Chondrocyte (in vitro differentiated cells): ENCODE measurements around the gene MPC2. TPM values are rescaled to one million over a fixed set of nuclear protein-coding genes. Genes with fewer than 3 reads are reported as not detected.
A peak's percentile ranks its signal among the peaks of the same experiment; 100 is the strongest.
"Not testable (repeated sequence)": the region's sequence is repeated elsewhere in the genome, so short reads cannot be mapped to it uniquely, and the experiment has no call there.

Source experiments
- DNase-seq: peaks from one replicate; pipeline ENCODE4 v3.0.0; 2021; ENCODE audit warnings: mixed read lengths, low spot score
- H3K27ac Mint-ChIP-seq: one replicate; pipeline ENCODE4 v1.8.0; 2021; ENCODE audit warnings: mild to moderate bottlenecking, moderate library complexity, mixed read lengths; ENCODE audit not compliant: unreplicated experiment
- H3K27me3 Mint-ChIP-seq: 2 replicates; pipeline ENCODE4 v1.8.0; 2021; ENCODE audit warnings: low read depth, mixed read lengths
- H3K36me3 Mint-ChIP-seq: 2 replicates; pipeline ENCODE4 v1.8.0; 2021; ENCODE audit warnings: low read depth, mixed read lengths
- H3K4me1 Mint-ChIP-seq: 2 replicates; pipeline ENCODE4 v1.8.0; 2021; ENCODE audit warnings: low read depth, mild to moderate bottlenecking, mixed read lengths
- H3K4me3 Mint-ChIP-seq: one replicate; pipeline ENCODE4 v1.8.0; 2021; ENCODE audit warnings: mild to moderate bottlenecking, moderate library complexity, mixed read lengths; ENCODE audit not compliant: unreplicated experiment
- H3K9me3 Mint-ChIP-seq: 2 replicates; pipeline ENCODE4 v1.8.0; 2021; ENCODE audit warnings: low read depth, mixed read lengths
- total RNA-seq: library from RNA; stranded (reverse); gene quantifications from 3 replicates; pipeline ENCODE4 v1.2.1, GENCODE V29; 2021
- TF ChIP-seq, protein P1 (sequence below): fragments of 200-600 bp; sonication (generic); IDR thresholded peaks from 2 replicates; pipeline ENCODE4 v1.5.0; 2021; ENCODE audit warnings: antibody characterized with exemption, mild to moderate bottlenecking, moderate library complexity

Gene MPC2
- total RNA-seq, 1 donor from 2014 or later = 50.4 TPM

DNA sequence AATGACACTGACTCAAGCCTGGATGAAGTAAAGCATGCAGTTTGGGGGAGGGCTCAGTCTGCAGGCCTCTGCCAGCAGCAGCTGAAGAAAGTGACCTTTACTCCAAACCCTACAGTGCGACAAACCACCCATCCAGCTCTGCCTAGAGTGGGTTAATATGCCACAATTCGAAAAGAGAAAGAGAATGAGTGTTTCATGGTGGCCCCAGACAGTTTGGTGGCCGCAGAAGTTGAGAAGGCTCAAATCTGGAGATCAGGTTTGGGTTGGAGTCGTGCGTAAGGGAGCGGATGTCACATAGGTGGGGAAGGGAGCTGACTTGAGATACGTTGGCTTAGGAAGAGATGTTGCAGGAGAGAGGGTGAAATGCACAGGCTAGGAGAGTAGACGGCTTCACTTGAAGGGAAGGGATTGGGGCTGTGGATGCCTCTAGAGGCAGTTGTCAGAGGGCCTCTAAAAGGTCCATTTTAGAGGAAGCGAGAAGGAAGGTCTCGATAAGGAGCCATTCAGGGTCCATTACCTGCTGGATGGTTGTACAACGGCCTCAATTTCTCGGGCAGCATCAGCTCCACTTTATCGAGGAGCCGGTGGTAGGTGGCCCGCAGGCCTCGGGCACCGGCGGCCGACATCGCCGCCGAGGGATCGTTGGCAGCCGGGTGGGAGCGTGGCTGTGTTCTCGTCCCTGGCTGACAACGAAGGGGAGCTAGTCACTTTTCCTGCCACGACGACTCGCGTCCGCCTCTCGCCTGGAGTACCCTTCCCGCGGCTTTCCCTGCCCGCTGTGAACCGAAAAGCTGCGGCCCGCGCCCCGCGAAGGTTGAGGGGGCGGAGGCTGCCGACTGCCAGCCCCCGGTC, 1.4 kb downstream of the MPC2 start:
- peaks cover 39% of the 10 kb centered on the region for H3K4me1 Mint-ChIP-seq
- H3K27ac Mint-ChIP-seq = peak overlapping the region; percentile 100
- no peaks in the 10 kb centered on the region for H3K36me3 Mint-ChIP-seq
- no peaks in the 10 kb centered on the region for H3K27me3 Mint-ChIP-seq
- no peak for DNase-seq
- H3K4me3 Mint-ChIP-seq = peak overlapping the region; percentile 93
- H3K9me3 Mint-ChIP-seq = no peaks in the 10 kb centered on the region
- TF ChIP-seq, protein P1, sequence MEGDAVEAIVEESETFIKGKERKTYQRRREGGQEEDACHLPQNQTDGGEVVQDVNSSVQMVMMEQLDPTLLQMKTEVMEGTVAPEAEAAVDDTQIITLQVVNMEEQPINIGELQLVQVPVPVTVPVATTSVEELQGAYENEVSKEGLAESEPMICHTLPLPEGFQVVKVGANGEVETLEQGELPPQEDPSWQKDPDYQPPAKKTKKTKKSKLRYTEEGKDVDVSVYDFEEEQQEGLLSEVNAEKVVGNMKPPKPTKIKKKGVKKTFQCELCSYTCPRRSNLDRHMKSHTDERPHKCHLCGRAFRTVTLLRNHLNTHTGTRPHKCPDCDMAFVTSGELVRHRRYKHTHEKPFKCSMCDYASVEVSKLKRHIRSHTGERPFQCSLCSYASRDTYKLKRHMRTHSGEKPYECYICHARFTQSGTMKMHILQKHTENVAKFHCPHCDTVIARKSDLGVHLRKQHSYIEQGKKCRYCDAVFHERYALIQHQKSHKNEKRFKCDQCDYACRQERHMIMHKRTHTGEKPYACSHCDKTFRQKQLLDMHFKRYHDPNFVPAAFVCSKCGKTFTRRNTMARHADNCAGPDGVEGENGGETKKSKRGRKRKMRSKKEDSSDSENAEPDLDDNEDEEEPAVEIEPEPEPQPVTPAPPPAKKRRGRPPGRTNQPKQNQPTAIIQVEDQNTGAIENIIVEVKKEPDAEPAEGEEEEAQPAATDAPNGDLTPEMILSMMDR = peak; percentile 37

DNA sequence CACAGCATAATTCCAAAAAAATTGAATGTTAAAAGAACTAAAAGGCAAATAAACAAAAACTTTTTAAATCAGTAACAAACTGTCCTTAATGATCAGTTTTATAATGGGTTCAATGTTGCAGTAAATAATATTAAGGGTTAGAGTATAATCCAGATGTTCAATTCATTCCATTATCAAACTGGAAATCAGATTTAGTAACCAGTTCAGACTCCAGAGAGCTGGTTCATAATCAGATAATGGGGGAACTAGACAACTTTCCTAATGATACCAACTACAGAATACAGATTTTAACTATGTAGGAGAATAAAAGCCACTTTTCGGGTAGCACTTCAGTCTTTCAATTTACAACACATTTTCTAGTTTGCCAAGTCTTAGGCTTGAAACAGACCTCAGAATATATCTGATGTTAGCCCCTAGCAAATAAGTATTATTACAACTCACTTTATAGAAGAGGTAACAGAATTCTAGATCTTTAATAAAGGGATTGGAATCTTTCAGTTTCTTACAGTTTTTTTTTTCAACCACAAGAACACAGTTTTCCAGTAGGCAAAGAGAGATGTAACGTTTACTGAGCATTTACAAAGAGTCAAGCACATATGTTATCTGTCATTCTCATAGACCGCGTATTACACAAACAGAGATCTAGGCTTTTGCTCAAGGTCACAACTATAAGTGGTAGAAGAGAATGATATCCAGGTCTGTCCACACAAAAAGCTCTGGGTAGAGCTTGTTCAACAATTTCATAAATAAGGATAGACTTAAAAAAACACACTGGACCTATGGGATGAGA, 2.3 kb downstream of the MPC2 start:
- DNase-seq = no peak
- Mint-ChIP-seq H3K27ac (peak overlapping the region; percentile 100), H3K36me3 (no peaks in the 10 kb centered on the region), H3K9me3 (no peaks in the 10 kb centered on the region), H3K4me1 (peaks cover 39% of the 10 kb centered on the region), H3K27me3 (no peaks in the 10 kb centered on the region), H3K4me3 (peak overlapping the region; percentile 93)
- TF ChIP-seq, protein P1 = no peak

DNA sequence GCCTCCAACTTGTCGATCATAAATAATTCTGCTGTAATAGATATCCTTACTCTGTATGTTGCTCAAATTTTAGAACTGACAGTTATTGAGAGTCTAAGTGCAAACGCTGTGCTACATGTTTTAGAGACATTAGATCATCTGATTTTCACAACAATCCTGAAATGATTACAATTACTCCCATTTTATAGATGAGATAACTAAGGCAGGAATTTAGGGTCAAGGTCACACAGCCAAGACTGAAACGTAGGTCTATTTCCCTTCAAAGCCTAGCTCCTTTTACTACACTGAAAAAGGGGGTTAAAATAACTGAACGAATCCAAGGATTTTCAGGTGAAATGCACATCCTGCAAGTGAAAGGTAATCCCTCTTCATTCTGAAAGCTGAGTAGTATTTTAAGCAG, 3.1 kb downstream of the MPC2 start:
- peak overlapping the region; percentile 100 for H3K27ac Mint-ChIP-seq
- no peak overlapping the region for H3K4me3 Mint-ChIP-seq
- H3K4me1 Mint-ChIP-seq = peaks cover 37% of the 10 kb centered on the region
- no peaks in the 10 kb centered on the region for H3K9me3 Mint-ChIP-seq
- H3K36me3 Mint-ChIP-seq = no peaks in the 10 kb centered on the region
- no peaks in the 10 kb centered on the region for H3K27me3 Mint-ChIP-seq
- DNase-seq = no peak
- TF ChIP-seq, protein P1 = no peak

DNA sequence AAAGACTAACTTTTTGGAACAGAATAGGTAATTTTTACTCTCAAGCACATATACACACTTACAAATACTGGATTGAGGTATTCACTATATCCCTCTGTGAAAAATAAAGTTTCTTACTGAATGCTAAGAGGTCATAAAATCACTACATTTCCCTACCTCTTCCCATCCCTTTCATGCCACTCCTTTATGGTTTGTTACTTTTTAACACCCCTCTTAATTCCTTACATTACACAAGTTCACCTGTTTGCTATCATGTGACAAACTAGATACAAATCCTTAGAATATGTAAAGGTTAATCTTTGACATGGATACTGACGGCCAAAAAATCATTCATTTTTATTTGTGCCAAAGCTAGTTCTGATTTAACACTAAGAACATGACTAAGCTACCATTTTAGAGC, 7.1 kb downstream of the MPC2 start:
- Mint-ChIP-seq H3K36me3 (no peaks in the 10 kb centered on the region), H3K27ac (no peak overlapping the region), H3K4me1 (peaks cover 38% of the 10 kb centered on the region), H3K27me3 (no peaks in the 10 kb centered on the region), H3K4me3 (no peak overlapping the region), H3K9me3 (no peaks in the 10 kb centered on the region)
- DNase-seq = no peak
- TF ChIP-seq, protein P1 = no peak

DNA sequence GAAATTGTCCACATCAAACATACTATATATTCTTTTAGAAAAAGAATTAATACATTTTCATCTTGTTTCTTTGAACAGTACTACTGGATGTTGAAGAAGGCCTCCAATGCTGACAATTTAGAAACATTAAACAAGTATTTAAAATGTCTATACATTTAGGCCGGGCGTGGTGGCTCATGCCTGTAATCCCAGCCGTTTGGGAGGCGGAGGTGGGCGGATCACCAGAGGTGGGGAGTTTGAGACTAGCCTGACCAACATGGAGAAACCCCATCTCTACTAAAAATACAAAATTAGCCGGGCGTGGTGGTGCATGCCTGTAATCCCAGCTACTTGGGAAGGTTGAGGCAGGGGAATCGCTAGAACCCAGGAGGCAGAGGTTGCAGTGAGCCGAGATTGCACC, 8.0 kb downstream of the MPC2 start:
- not testable (repeated sequence) for H3K36me3 Mint-ChIP-seq, H3K27me3 Mint-ChIP-seq, H3K4me3 Mint-ChIP-seq, H3K27ac Mint-ChIP-seq, H3K9me3 Mint-ChIP-seq, DNase-seq
- peaks cover 30% of the 10 kb centered on the region for H3K4me1 Mint-ChIP-seq
